OCI-LY7 (cell line): ENCODE results near the gene APOBEC3C.
"Not testable (repeated sequence)": the region's sequence is repeated elsewhere in the genome, so short reads cannot be mapped to it uniquely, and the experiment has no call there.

Source experiments
- EZH2phosphoT487 ChIP-seq: fragments of 200-600 bp; sonication (generic); IDR thresholded peaks from 2 replicates; pipeline ENCODE4 v1.6.1; 2018; ENCODE audit warnings: low read depth, borderline replicate concordance, mild to moderate bottlenecking, mixed run types, antibody characterized with exemption, low read length, moderate library complexity, mixed read lengths
- TF ChIP-seq, protein P1 (sequence below): fragments of 200-600 bp; sonication (generic); conservative IDR thresholded peaks from 2 replicates; pipeline ENCODE4 v1.5.1; 2014; ENCODE audit warnings: mild to moderate bottlenecking, antibody characterized with exemption, low read length, moderate library complexity, mixed read lengths

- TF ChIP-seq, protein P1, sequence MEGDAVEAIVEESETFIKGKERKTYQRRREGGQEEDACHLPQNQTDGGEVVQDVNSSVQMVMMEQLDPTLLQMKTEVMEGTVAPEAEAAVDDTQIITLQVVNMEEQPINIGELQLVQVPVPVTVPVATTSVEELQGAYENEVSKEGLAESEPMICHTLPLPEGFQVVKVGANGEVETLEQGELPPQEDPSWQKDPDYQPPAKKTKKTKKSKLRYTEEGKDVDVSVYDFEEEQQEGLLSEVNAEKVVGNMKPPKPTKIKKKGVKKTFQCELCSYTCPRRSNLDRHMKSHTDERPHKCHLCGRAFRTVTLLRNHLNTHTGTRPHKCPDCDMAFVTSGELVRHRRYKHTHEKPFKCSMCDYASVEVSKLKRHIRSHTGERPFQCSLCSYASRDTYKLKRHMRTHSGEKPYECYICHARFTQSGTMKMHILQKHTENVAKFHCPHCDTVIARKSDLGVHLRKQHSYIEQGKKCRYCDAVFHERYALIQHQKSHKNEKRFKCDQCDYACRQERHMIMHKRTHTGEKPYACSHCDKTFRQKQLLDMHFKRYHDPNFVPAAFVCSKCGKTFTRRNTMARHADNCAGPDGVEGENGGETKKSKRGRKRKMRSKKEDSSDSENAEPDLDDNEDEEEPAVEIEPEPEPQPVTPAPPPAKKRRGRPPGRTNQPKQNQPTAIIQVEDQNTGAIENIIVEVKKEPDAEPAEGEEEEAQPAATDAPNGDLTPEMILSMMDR = not testable (repeated sequence)
- not testable (repeated sequence) for TF ChIP-seq EZH2phosphoT487
Observed at GRCh38 chr22:39051844-39052495, 37.9 kb downstream of the APOBEC3C start.
